Fibroblast of mammary gland (primary cell): ENCODE measurements around the gene XRCC5.
"Not testable (repeated sequence)": the region's sequence is repeated elsewhere in the genome, so short reads cannot be mapped to it uniquely, and the experiment has no call there.

Source experiments
- DNase-seq: peaks from one replicate; pipeline ENCODE4 v3.0.0-alpha.2; 2010; ENCODE audit warnings: low read depth
- H3K4me3 ChIP-seq: 2 replicates; pipeline ENCODE4 v1.5.1; 2011; ENCODE audit warnings: low read depth, mild to moderate bottlenecking, low read length, moderate library complexity; ENCODE audit not compliant: control insufficient read depth
- CTCF ChIP-seq: conservative IDR thresholded peaks from 2 replicates; pipeline ENCODE4 v1.5.1; 2011; ENCODE audit warnings: low read depth, low read length, inconsistent platforms; ENCODE audit not compliant: control insufficient read depth, insufficient read depth

XRCC5 gene

GRCh38 chr2:216205486-216205885, 96.3 kb downstream of the XRCC5 start:
- DNase-seq: no peak
- H3K4me3 ChIP-seq: no peak overlapping the region
- no peak for TF ChIP-seq CTCF

GRCh38 chr2:216206041-216206703, 97.0 kb downstream of the XRCC5 start:
- no peak overlapping the region for H3K4me3 ChIP-seq
- no peak for DNase-seq
- TF ChIP-seq CTCF: no peak

- TF ChIP-seq CTCF: no peak
- no peak overlapping the region for H3K4me3 ChIP-seq
- no peak for DNase-seq
These were observed 97.7 kb downstream of the XRCC5 start for GRCh38 chr2:216206821-216207220.

GRCh38 chr2:216208661-216209060, 99.5 kb downstream of the XRCC5 start:
- not testable (repeated sequence) for H3K4me3 ChIP-seq, DNase-seq

- H3K4me3 ChIP-seq: no peak overlapping the region
- DNase-seq: peak; percentile 24
- no peak for TF ChIP-seq CTCF
These were observed 101.8 kb downstream of the XRCC5 start for GRCh38 chr2:216210701-216211540.

- no peak for TF ChIP-seq CTCF
- DNase-seq: no peak
- H3K4me3 ChIP-seq: no peak overlapping the region
These were observed 102.5 kb downstream of the XRCC5 start for GRCh38 chr2:216211614-216212145.

GRCh38 chr2:216214768-216215167, 105.6 kb downstream of the XRCC5 start:
- no peak for DNase-seq
- TF ChIP-seq CTCF: no peak
- no peak overlapping the region for H3K4me3 ChIP-seq
